ENCODE results near the gene ZNF480.

DNA sequence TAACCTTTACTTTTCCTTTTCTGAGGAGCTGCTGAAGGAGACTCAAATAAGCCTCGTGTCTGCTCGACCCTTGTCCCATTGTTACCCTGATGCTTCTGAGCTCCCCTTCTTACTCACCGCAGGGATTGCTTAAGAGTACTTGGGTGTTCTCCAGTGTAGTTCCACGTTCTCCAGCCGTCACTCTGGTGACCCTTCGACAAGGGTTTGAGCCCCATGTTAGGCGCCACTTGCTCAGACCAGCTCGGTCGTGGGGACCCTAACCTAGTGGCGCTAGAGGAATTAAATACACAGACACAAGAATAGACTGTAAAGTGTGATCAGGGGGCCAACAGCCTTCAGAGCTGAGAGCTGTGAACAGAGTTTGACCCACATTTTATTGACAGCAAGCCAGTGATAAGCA is 10.3 kb downstream of the ZNF480 start:
- TF ChIP-seq EZH2 (IDR thresholded peaks at IDR 0.05) (no peak), POLR2AphosphoS5 (IDR thresholded peaks at IDR 0.05; ENCODE audit: borderline replicate concordance, low read depth, low read length) (no peak)
